HG02970 (cell line): ENCODE measurements around the gene KIR2DL1.
"Not testable (repeated sequence)": the region's sequence is repeated elsewhere in the genome, so short reads cannot be mapped to it uniquely, and the experiment has no call there.

Experiments used
- ATAC-seq: cut with Tn5 transposase; IDR thresholded peaks from one replicate; pipeline ENCODE4 v1.9.1; 2021; ENCODE audit warnings: mild to moderate bottlenecking, moderate library complexity, moderate number of reproducible peaks; ENCODE audit not compliant: unreplicated experiment, low FRiP score

KIR2DL1 gene

DNA sequence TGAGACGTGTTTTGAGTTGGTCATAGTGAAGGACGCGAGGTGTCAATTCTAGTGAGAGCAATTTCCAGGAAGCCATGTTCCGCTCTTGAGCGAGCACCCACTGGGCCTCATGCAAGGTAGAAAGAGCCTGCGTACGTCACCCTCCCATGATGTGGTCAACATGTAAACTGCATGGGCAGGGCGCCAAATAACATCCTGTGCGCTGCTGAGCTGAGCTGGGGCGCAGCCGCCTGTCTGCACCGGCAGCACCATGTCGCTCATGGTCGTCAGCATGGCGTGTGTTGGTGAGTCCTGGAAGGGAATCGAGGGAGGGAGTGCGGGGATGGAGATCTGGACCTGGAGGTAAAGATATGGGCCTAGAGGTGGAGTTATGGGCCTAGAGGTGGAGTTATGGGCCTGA lies 46.7 kb downstream of the KIR2DL1 start, which contains the start of gene KIR3DL1:
TSS of gene KIR3DL1 (plus strand) at position 218 of the 400 bp plus-strand sequence.
- not testable (repeated sequence) for ATAC-seq

DNA sequence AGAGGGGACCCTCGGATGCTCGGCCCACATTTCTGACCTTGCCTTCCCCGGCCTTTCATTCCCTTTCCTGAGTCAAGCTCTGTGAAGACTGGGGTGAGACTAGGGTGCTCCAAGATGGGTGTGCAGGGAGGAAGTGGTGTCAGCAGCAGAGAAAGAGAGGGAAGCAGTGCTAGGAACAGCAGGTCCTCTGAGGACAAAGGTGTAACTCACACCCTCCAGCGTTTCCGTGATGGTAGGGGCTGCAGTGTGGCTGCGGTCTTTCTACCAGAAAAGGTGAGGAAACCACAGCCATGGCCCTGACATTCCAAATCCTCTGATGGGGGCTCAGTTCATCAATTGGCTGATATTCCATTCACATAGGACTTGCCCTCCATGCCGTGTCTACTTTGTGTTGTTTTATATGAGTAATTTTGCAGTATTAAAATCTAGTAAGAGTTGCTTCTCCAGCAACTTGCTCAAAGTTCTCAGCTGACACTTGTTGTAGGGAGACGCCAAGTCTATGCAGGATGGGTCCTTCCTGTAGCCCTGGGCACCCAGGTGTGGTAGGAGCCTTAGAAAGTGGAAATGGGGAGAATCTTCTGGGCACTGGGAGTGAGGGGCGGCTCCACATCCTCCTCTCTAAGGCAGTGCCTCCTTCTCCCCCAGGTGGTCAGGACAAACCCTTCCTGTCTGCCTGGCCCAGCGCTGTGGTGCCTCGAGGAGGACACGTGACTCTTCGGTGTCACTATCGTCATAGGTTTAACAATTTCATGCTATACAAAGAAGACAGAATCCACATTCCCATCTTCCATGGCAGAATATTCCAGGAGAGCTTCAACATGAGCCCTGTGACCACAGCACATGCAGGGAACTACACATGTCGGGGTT lies 48.3 kb downstream of the KIR2DL1 start:
- no peak for ATAC-seq

DNA sequence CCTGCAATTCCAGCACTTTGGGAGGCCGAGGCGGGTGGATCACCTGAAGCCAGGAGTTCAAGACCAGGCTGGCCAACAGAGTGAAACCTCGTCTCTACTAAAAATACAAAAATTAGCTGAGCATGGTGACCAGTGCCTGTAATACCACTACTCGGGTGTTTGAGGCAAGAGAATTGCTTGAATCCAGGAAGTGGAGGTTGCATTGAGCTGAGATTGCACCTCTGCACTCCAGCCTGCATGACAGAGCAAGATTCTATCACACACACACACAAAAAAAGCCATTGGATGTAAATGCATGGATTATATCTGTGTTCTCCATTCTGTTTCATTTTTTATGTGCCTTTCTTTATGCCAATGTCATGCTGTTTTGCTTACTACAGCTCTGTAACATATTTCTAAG lies 54.8 kb downstream of the KIR2DL1 start:
- ATAC-seq = not testable (repeated sequence)

DNA sequence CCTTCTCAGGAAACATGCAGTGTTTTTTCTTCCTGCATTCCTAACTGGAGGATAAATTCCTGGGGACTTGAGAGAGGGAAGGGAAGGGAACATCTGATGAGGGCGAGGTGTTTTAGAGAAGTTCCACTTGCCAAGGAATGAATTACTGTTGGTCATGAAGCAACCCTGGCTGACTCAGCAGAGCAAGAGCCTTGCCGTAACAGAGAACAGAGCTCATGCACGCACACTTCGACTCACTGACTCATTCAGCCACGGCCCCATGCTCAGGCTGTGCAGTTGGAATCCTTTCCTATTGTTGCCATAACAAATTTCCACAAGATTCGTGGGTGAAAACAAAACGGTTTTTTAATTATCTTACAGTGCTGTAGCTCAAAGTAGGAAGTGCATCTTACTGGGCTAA lies 55.7 kb downstream of the KIR2DL1 start:
- not testable (repeated sequence) for ATAC-seq

DNA sequence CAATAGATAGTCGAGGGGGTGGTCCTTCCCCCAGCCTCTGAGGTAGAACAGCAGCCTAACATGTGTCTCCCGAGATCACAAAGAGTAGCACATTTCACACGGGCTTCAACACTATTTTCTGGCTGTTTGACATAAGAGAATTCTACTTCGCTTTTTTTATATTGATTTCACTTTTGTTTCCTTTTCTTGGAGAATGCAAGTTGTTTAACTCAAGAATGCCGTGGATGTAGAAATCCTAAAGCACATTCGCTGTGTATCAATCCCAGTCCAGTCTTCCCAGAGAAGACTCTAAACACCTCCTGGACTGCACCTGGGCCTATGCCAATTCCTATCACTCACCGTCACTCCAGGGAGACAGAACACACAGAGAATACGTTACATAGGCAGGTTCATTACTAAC lies 58.5 kb downstream of the KIR2DL1 start:
- not testable (repeated sequence) for ATAC-seq

DNA sequence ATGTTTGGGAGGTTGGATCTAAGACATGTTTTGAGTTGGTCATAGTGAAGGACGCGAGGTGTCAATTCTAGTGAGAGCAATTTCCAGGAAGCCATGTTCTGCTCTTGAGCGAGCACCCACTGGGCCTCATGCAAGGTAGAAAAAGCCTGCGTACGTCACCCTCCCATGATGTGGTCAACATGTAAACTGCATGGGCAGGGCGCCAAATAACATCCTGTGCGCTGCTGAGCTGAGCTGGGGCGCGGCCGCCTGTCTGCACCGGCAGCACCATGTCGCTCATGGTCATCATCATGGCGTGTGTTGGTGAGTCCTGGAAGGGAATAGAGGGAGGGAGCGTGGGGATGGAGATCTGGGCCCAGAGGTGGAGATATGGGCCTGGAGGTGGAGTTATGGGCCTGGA lies 62.9 kb downstream of the KIR2DL1 start, which contains the start of gene KIR2DS4:
TSS of gene KIR2DS4 (plus strand) at position 181 of the 400 bp plus-strand sequence.
- not testable (repeated sequence) for ATAC-seq
